Neural cell (in vitro differentiated cells): Measurements from ENCODE around the gene MYCL. TPM values are rescaled to one million over a fixed set of nuclear protein-coding genes. Genes with fewer than 3 reads are reported as not detected.

ENCODE experiments used
- H2AFZ ChIP-seq: fragments of 200-600, 300-800 bp; sonication (generic), shearing (Covaris generic); 2 replicates; pipeline ENCODE4 v1.6.0; 2014; ENCODE audit warnings: low read depth, mild to moderate bottlenecking, antibody characterized with exemption, low read length, moderate library complexity
- H3F3A ChIP-seq: fragments of 200-600 bp; shearing (Covaris generic); 2 replicates; pipeline ENCODE4 v1.6.1; 2016; ENCODE audit warnings: mild to moderate bottlenecking, moderate library complexity, mixed read lengths, antibody characterized with exemption, low read length; ENCODE audit not compliant: insufficient read depth, poor library complexity, severe bottlenecking
- H3K27ac ChIP-seq: fragments of 200-600, 300-800 bp; sonication (generic), shearing (Covaris generic); 2 replicates; pipeline ENCODE4 v1.5.1; 2014; ENCODE audit warnings: mild to moderate bottlenecking, low read length, moderate library complexity
- H3K27me3 ChIP-seq: fragments of 300-800, 200-600 bp; sonication (generic), shearing (Covaris generic); 2 replicates; pipeline ENCODE4 v1.6.0; 2014; ENCODE audit warnings: mild to moderate bottlenecking, low read depth, low read length, moderate library complexity; ENCODE audit not compliant: insufficient read depth
- H3K36me3 ChIP-seq: fragments of 300-800, 200-600 bp; sonication (generic), shearing (Covaris generic); 2 replicates; pipeline ENCODE4 v1.5.1; 2014; ENCODE audit warnings: mild to moderate bottlenecking, antibody characterized with exemption, low read length, moderate library complexity; ENCODE audit not compliant: insufficient read depth
- H3K4me2 ChIP-seq: fragments of 300-800, 200-600 bp; sonication (generic), shearing (Covaris generic); 2 replicates; pipeline ENCODE4 v1.6.0; 2014; ENCODE audit warnings: mild to moderate bottlenecking, low read length
- H3K4me3 ChIP-seq: fragments of 300-800, 200-600 bp; sonication (generic), shearing (Covaris generic); 2 replicates; pipeline ENCODE4 v1.5.1; 2014; ENCODE audit warnings: mild to moderate bottlenecking, low read length, moderate library complexity
- H3K79me2 ChIP-seq: fragments of 200-600 bp; shearing (Covaris generic); replicated peaks from 2 replicates; pipeline ENCODE4 v1.6.0; 2014; ENCODE audit warnings: mild to moderate bottlenecking, low read length, moderate library complexity; ENCODE audit not compliant: insufficient read depth
- H3K9ac ChIP-seq: fragments of 300-800, 200-600 bp; sonication (generic), shearing (Covaris generic); 2 replicates; pipeline ENCODE4 v1.6.1; 2016; ENCODE audit warnings: mild to moderate bottlenecking, low read length, mixed read lengths
- H3K9me2 ChIP-seq: fragments of 200-600 bp; shearing (Covaris generic); 2 replicates; pipeline ENCODE4 v1.6.1; 2016; ENCODE audit warnings: mild to moderate bottlenecking, low read length, mixed read lengths; ENCODE audit not compliant: insufficient read depth
- H3K9me3 ChIP-seq: fragments of 200-600, 300-800 bp; sonication (generic), shearing (Covaris generic); 2 replicates; pipeline ENCODE4 v1.6.1; 2016; ENCODE audit warnings: mild to moderate bottlenecking, mixed run types, low read length, moderate library complexity, mixed read lengths
- H4K20me1 ChIP-seq: fragments of 200-600 bp; shearing (Covaris generic); 2 replicates; pipeline ENCODE4 v1.6.1; 2016; ENCODE audit warnings: mild to moderate bottlenecking, mixed run types; ENCODE audit not compliant: insufficient read depth
- CTCF ChIP-seq: fragments of 450-650 bp; IDR thresholded peaks from 2 replicates; pipeline ENCODE4 v1.5.1; 2014; ENCODE audit warnings: antibody characterized with exemption, mild to moderate bottlenecking, moderate library complexity; ENCODE audit not compliant: poor library complexity, severe bottlenecking
- EP300 ChIP-seq: fragments of 450-650 bp; conservative IDR thresholded peaks from 2 replicates; pipeline ENCODE4 v1.6.1; 2014; ENCODE audit warnings: antibody characterized with exemption, mild to moderate bottlenecking, moderate library complexity; ENCODE audit not compliant: poor library complexity, severe bottlenecking
- EZH2 ChIP-seq: fragments of 200-600, 300-800 bp; shearing (Covaris generic), sonication (generic); IDR thresholded peaks from 2 replicates; pipeline ENCODE4 v1.6.1; 2014; ENCODE audit warnings: antibody characterized with exemption, low read length, borderline replicate concordance, mild to moderate bottlenecking; ENCODE audit not compliant: insufficient read depth, poor library complexity, severe bottlenecking
- MXI1 ChIP-seq: fragments of 450-650 bp; conservative IDR thresholded peaks from 2 replicates; pipeline ENCODE4 v1.6.1; 2014; ENCODE audit warnings: antibody characterized with exemption, mild to moderate bottlenecking; ENCODE audit not compliant: poor library complexity, severe bottlenecking
- POLR2AphosphoS5 ChIP-seq: IDR thresholded peaks from 2 replicates; pipeline ENCODE4 v1.6.1; 2012
- RAD21 ChIP-seq: fragments of 450-650 bp; conservative IDR thresholded peaks from 2 replicates; pipeline ENCODE4 v1.6.1; 2014; ENCODE audit warnings: antibody characterized with exemption, mild to moderate bottlenecking, moderate library complexity
- REST ChIP-seq: IDR thresholded peaks from 2 replicates; pipeline ENCODE4 v1.6.1; 2012; ENCODE audit warnings: borderline replicate concordance
- SMC3 ChIP-seq: fragments of 450-650 bp; conservative IDR thresholded peaks from 2 replicates; pipeline ENCODE4 v1.6.1; 2014; ENCODE audit warnings: antibody characterized with exemption, mild to moderate bottlenecking, moderate library complexity; ENCODE audit not compliant: poor library complexity
- TAF1 ChIP-seq: IDR thresholded peaks from 2 replicates; pipeline ENCODE4 v1.6.1; 2012; ENCODE audit warnings: low read depth
- polyA plus RNA-seq: library from polyadenylated mRNA; depleted of rRNA; stranded (reverse); fragments of >200 nt; gene quantifications from 2 replicates; pipeline ENCODE4 v1.2.3, GENCODE V29; 2014

Gene MYCL
- polyA plus RNA-seq, 1 donor from 2014 or later = 35.2 TPM

- H3F3A ChIP-seq = no peaks in the 10 kb centered on the region
- no peaks in the 10 kb centered on the region for H4K20me1 ChIP-seq
- no peak overlapping the region for H3K4me3 ChIP-seq
- no peaks in the 10 kb centered on the region for H3K9me2 ChIP-seq
- no peak overlapping the region for H3K27ac ChIP-seq
- H3K4me2 ChIP-seq = no peak overlapping the region
- H3K79me2 ChIP-seq = no peaks in the 10 kb centered on the region
- H3K27me3 ChIP-seq = no peaks in the 10 kb centered on the region
- TF ChIP-seq TAF1 = no peak
- no peak for TF ChIP-seq REST
- H3K36me3 ChIP-seq = no peaks in the 10 kb centered on the region
- H3K9ac ChIP-seq = no peak overlapping the region
- H3K9me3 ChIP-seq = no peaks in the 10 kb centered on the region
- H2AFZ ChIP-seq = no peak overlapping the region
These were observed 32.5 kb upstream of the MYCL start for GRCh38 chr1:39933956-39934941.

GRCh38 chr1:39928809-39929587 is 27.3 kb upstream of the MYCL start:
- Histone ChIP-seq H3K36me3 (no peaks in the 10 kb centered on the region), H3K9me2 (no peaks in the 10 kb centered on the region), H3K4me2 (no peak overlapping the region), H3K79me2 (no peaks in the 10 kb centered on the region), H3K9ac (no peak overlapping the region), H2AFZ (no peak overlapping the region), H3K9me3 (no peaks in the 10 kb centered on the region), H4K20me1 (no peaks in the 10 kb centered on the region), H3K27ac (no peak overlapping the region), H3K27me3 (no peaks in the 10 kb centered on the region), H3K4me3 (no peak overlapping the region), H3F3A (no peaks in the 10 kb centered on the region)
- no peak for TF ChIP-seq EP300
- no peak for TF ChIP-seq SMC3
- TF ChIP-seq TAF1 = no peak
- no peak for TF ChIP-seq EZH2
- no peak for TF ChIP-seq RAD21
- TF ChIP-seq REST = no peak
- no peak for TF ChIP-seq CTCF
- TF ChIP-seq MXI1 = no peak
- TF ChIP-seq POLR2AphosphoS5 = no peak
